Activated CD4-positive, alpha-beta memory T cell treated with anti-CD3 and anti-CD28 coated beads, Interleukin-2, amount 10 ng/mL, durations not matched to agents 7 days and 5 days (primary cell): Measurements from ENCODE around the gene G6PC2. TPM values are rescaled to one million over a fixed set of nuclear protein-coding genes. Genes with fewer than 3 reads are reported as not detected.
"Not testable (repeated sequence)": the region's sequence is repeated elsewhere in the genome, so short reads cannot be mapped to it uniquely, and the experiment has no call there.

Experiments used
- CTCF ChIA-PET: fragments of 350-600 bp; sonication (Branson Sonifier 250); formaldehyde crosslinking; loops from one replicate; lab custom pipeline; 2021; ENCODE audit warnings: antibody characterized with exemption, inconsistent platforms; lab: Charles Lee
- POLR2A ChIA-PET: fragments of 350-600 bp; sonication (Branson Sonifier 250); formaldehyde crosslinking; loops from one replicate; lab custom pipeline; 2021; ENCODE audit warnings: antibody characterized with exemption; lab: Charles Lee
- DNase-seq: peaks from one replicate; pipeline ENCODE4 v3.0.0-alpha.2; 2020
- H3K27ac Mint-ChIP-seq: one replicate; pipeline ENCODE4 v1.8.0; 2021; ENCODE audit warnings: mild to moderate bottlenecking, mixed read lengths
- H3K27me3 Mint-ChIP-seq: one replicate; pipeline ENCODE4 v1.8.0; 2021; ENCODE audit warnings: mixed read lengths
- H3K36me3 Mint-ChIP-seq: one replicate; pipeline ENCODE4 v1.8.0; 2021; ENCODE audit warnings: low read depth, mixed read lengths
- H3K4me1 Mint-ChIP-seq: one replicate; pipeline ENCODE4 v1.8.0; 2021; ENCODE audit warnings: mixed read lengths
- H3K4me3 Mint-ChIP-seq: one replicate; pipeline ENCODE4 v1.8.0; 2021; ENCODE audit warnings: mild to moderate bottlenecking, mixed read lengths
- H3K9me3 Mint-ChIP-seq: one replicate; pipeline ENCODE4 v1.8.0; 2021; ENCODE audit warnings: mixed read lengths
- total RNA-seq, 2 experiments: library from RNA; stranded (reverse); gene quantifications; one replicate each; pipeline ENCODE4 v1.2.3, GENCODE V29; 2021

G6PC2 gene, protein sequence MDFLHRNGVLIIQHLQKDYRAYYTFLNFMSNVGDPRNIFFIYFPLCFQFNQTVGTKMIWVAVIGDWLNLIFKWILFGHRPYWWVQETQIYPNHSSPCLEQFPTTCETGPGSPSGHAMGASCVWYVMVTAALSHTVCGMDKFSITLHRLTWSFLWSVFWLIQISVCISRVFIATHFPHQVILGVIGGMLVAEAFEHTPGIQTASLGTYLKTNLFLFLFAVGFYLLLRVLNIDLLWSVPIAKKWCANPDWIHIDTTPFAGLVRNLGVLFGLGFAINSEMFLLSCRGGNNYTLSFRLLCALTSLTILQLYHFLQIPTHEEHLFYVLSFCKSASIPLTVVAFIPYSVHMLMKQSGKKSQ
- not detected for total RNA-seq

DNA sequence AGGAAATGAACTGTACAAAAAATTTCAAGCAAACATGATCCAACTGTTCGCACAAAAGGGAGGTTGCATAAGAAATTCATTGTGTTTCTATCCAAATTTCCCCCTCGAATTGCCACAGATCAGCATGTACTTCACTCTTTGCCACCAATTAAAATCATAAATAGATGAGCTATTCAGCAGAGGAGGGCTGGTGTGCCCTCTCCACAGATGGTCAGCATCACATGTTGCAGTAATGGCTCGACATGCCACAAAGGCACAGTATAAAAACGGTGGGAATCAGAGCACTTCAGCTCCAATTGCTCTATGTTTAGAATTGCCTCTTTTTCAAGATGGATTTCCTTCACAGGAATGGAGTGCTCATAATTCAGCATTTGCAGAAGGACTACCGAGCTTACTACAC lies at the start of gene G6PC2:
Gene G6PC2 (plus strand): TSS at position 289 of the 400 bp plus-strand sequence. CDS start 41 bp downstream, at position 330.
- no peaks in the 10 kb centered on the region for H3K36me3 Mint-ChIP-seq
- ChIA-PET CTCF (no interaction called here), POLR2A (no interaction called here)
- no peaks in the 10 kb centered on the region for H3K4me1 Mint-ChIP-seq
- no peak for DNase-seq
- H3K9me3 Mint-ChIP-seq, result no peaks in the 10 kb centered on the region
- peaks cover 33% of the 10 kb centered on the region for H3K27me3 Mint-ChIP-seq
- no peak within 1 kb of the TSS for H3K4me3 Mint-ChIP-seq
- no peak within 1 kb of the TSS for H3K27ac Mint-ChIP-seq

DNA sequence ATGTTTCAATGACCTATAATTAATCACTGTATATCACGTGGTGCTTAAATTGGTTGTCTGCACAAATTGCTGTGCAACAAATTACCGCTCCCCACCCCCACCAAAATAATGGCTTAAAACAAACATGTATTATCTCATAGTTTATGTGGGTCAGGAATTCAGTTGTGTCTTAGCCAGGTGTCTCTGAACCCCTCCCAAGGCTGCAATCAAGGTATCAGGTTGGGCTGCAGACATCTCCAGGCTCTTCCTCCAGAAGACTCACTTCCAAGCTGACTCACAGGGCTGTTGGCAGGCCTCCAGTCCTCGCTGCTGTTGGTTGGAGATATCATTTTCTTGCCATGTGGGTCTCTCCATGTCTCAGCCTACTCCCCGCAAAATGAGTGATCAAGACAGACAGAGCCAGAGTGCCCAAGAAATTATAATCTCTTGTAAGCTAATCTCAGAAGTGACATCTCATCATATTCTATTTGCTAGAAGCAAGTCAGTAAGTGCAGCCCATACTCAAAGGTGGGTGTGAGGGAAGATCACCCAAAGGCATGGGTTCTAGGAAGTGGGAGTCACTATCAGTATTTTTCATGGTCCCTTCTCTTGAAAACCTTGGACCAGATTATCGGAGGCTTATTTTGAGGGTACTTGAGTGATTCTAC lies 49.3 kb upstream of the G6PC2 start:
- no peaks in the 10 kb centered on the region for H3K27me3 Mint-ChIP-seq
- CTCF ChIA-PET, result no interaction called here
- no peaks in the 10 kb centered on the region for H3K9me3 Mint-ChIP-seq
- POLR2A ChIA-PET, result no interaction called here
- no peak overlapping the region for H3K27ac Mint-ChIP-seq
- DNase-seq, result no peak
- no peaks in the 10 kb centered on the region for H3K4me1 Mint-ChIP-seq
- H3K4me3 Mint-ChIP-seq, result no peak overlapping the region
- H3K36me3 Mint-ChIP-seq, result peaks cover 29% of the 10 kb centered on the region

DNA sequence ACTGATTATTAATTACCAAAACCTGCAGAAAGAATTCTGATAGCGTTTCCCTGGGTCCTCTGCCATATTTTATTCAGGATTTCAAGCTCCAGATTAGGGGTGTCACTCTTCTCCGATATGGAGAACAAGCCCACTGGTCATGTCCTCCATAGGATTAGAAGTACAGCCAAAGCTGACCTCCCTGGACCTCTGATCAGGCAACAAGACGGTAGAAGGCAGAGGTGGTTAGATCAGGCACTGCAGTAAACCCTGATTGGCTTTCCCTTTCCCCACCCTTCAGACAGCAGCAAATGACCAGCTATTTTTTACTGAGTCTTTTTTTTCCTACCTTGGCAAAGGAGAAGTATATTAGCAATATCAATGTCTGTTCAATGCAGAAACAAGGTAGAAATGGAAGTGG lies 48.6 kb upstream of the G6PC2 start:
- no peak overlapping the region for H3K4me3 Mint-ChIP-seq
- CTCF ChIA-PET, result interaction anchor here (0.9 kb wide), 1 partner anchor 69 kb away, joined by 3 read pairs; no protein-coding TSS in a partner anchor
- POLR2A ChIA-PET, result no interaction called here
- no peak for DNase-seq
- H3K36me3 Mint-ChIP-seq, result peaks cover 34% of the 10 kb centered on the region
- H3K27me3 Mint-ChIP-seq, result no peaks in the 10 kb centered on the region
- H3K27ac Mint-ChIP-seq, result no peak overlapping the region
- H3K4me1 Mint-ChIP-seq, result no peaks in the 10 kb centered on the region
- no peaks in the 10 kb centered on the region for H3K9me3 Mint-ChIP-seq

DNA sequence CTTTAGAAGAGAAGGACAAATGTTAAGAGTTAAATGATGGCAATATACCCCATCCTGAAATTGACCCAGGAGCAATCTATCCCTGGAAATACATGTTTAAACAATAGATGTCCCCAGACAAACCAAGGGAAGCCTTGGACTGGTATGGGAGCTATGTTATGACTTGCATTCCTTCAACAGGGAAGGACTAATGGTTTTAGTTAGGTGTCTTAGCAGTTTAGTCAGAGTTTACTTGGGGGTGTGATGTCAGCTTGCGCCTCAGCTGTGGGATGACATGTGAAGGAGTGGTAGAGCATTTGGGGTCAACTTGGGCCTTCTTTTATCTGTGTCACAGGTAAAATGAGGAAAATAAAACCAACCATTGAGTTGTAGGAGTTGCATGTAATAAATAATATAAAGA lies 47.6 kb upstream of the G6PC2 start:
- no peaks in the 10 kb centered on the region for H3K9me3 Mint-ChIP-seq

DNA sequence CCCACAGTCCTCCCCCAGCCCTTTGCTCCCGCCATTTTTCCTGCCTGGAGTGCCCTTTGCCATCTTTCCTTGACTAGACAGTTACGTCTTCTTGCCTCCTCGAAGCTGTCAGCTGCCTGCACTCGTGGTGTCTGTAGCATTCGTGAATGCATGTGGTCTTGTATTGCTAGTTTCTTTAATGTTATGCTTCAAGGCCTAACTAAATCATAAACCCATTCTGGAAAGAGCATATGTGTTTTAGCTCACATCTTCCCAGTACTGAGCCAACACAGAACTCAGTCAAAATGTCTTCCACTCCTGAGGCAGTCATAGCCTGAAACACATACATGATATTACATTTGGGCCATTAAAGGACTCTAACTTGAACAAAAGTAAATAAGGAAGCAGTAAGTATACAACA lies 46.4 kb upstream of the G6PC2 start:
- ChIA-PET CTCF (no interaction called here), POLR2A (no interaction called here)
- Mint-ChIP-seq H3K36me3 (peaks cover 48% of the 10 kb centered on the region), H3K4me1 (no peaks in the 10 kb centered on the region), H3K4me3 (no peak overlapping the region), H3K27ac (no peak overlapping the region), H3K27me3 (no peaks in the 10 kb centered on the region), H3K9me3 (no peaks in the 10 kb centered on the region)
- DNase-seq, result no peak

More for the DNA sequence above, 47.6 kb upstream of the G6PC2 start:
- H3K36me3 Mint-ChIP-seq, result peaks cover 41% of the 10 kb centered on the region
- CTCF ChIA-PET, result interaction anchor here (0.9 kb wide), 1 partner anchor 68 kb away, joined by 3 read pairs; no protein-coding TSS in a partner anchor
- no peaks in the 10 kb centered on the region for H3K27me3 Mint-ChIP-seq
- DNase-seq, result no peak
- POLR2A ChIA-PET, result no interaction called here
- H3K4me3 Mint-ChIP-seq, result no peak overlapping the region
- no peaks in the 10 kb centered on the region for H3K4me1 Mint-ChIP-seq
- H3K27ac Mint-ChIP-seq, result no peak overlapping the region

DNA sequence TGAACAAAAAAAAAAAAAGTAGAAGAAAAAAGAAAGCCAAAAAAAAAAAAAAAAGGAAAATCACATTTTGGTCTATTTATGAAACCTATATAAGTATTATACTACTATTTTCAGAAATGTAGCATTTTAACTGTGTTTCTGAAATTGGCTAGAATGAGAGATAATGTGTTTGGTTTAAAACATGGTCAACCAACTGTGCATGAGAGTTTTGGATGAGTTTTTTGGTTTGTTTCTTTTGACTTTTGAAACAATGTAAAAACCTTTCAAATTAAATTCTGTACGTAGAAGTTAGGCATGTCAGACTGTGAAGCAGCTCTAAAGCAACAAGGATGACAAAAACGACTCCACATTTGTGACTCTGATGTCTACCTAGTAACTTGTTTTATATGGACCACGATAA lies 45.5 kb upstream of the G6PC2 start:
- H3K36me3 Mint-ChIP-seq, result peaks cover 48% of the 10 kb centered on the region
- H3K4me1 Mint-ChIP-seq, result no peaks in the 10 kb centered on the region
- POLR2A ChIA-PET, result no interaction called here

DNA sequence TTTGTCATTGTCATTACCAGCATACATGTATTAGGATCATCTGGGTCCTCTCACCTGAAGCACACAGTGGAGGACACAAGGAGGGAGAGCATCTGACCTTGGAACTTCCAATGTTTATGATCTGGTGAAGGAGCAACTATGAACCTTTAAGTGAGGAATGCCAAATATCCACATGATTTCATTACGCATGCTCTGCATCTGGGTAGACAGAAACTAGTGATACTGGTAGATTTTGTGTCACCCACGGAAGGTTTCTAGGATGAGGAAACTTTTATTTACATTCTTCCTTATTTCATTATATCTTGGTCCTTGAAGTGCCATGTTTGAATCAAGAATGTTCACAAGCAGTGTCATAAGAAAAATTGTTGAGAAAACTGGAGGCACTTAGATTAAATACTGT lies 42.9 kb upstream of the G6PC2 start:
- no peak for DNase-seq
- Mint-ChIP-seq H3K9me3 (no peaks in the 10 kb centered on the region), H3K4me1 (no peaks in the 10 kb centered on the region), H3K27ac (no peak overlapping the region), H3K4me3 (no peak overlapping the region), H3K27me3 (no peaks in the 10 kb centered on the region), H3K36me3 (peaks cover 50% of the 10 kb centered on the region)
- ChIA-PET CTCF (no interaction called here), POLR2A (no interaction called here)

More for the DNA sequence above, 45.5 kb upstream of the G6PC2 start:
- H3K27me3 Mint-ChIP-seq, result no peaks in the 10 kb centered on the region
- no peak for DNase-seq
- CTCF ChIA-PET, result interaction anchor here (0.6 kb wide), 1 partner anchor 16 kb away, joined by 3 read pairs; no protein-coding TSS in a partner anchor
- H3K4me3 Mint-ChIP-seq, result no peak overlapping the region
- H3K9me3 Mint-ChIP-seq, result no peaks in the 10 kb centered on the region
- no peak overlapping the region for H3K27ac Mint-ChIP-seq

DNA sequence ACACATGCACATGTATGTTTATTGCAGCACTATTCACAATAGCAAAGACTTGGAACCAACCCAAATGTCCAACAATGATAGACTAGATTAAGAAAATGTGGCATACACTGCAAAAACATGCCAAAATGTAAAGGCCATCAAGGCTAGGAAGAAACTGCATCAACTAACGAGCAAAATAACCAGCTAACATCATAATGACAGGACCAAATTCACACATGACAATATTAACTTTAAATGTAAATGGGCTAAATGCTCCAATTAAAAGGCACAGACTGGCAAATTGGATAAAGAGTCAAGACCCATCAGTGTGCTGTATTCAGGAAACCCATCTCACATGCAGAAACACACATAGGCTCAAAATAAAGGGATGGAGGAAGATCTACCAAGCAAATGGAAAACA lies 33.9 kb upstream of the G6PC2 start:
- H3K9me3 Mint-ChIP-seq, POLR2A ChIA-PET, H3K4me1 Mint-ChIP-seq, H3K4me3 Mint-ChIP-seq, CTCF ChIA-PET, H3K27ac Mint-ChIP-seq, H3K27me3 Mint-ChIP-seq, DNase-seq: not testable (repeated sequence)
- H3K36me3 Mint-ChIP-seq, result peaks cover 76% of the 10 kb centered on the region

DNA sequence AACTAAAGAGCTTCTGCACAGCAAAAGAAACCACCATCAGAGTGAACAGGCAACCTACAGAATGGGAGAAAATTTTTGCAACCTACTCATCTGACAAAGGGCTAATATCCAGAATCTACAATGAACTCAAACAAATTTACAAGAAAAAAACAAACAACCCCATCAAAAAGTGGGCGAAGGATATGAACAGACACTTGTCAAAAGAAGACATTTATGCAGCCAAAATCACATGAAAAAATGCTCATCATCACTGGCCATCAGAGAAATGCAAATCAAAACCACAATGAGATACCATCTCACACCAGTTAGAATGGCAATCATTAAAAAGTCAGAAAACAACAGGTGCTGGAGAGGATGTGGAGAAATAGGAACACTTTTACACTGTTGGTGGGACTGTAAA lies 30.7 kb upstream of the G6PC2 start:
- not testable (repeated sequence) for H3K27ac Mint-ChIP-seq

DNA sequence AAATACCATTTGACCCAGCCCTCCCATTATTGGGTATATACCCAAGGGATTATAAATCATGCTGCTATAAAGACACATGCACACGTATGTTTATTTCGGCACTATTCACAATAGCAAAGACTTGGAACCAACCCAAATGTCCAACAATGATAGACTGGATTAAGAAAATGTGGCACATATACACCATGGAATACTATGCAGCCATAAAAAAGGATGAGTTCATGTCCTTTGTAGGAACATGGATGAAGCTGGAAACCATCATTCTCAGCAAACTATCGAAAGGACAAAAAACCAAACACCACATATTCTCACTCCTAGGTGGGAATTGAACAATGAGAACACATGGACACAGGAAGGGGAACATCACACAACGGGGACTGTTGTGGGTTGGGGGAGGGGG lies 30.3 kb upstream of the G6PC2 start:
- H3K4me1 Mint-ChIP-seq, DNase-seq, H3K27ac Mint-ChIP-seq, H3K27me3 Mint-ChIP-seq, H3K4me3 Mint-ChIP-seq, POLR2A ChIA-PET, CTCF ChIA-PET, H3K9me3 Mint-ChIP-seq: not testable (repeated sequence)
- peaks cover 79% of the 10 kb centered on the region for H3K36me3 Mint-ChIP-seq

More for the DNA sequence above, 30.7 kb upstream of the G6PC2 start:
- H3K9me3 Mint-ChIP-seq, H3K4me1 Mint-ChIP-seq, H3K4me3 Mint-ChIP-seq, CTCF ChIA-PET, H3K27me3 Mint-ChIP-seq, DNase-seq, POLR2A ChIA-PET: not testable (repeated sequence)
- peaks cover 79% of the 10 kb centered on the region for H3K36me3 Mint-ChIP-seq

DNA sequence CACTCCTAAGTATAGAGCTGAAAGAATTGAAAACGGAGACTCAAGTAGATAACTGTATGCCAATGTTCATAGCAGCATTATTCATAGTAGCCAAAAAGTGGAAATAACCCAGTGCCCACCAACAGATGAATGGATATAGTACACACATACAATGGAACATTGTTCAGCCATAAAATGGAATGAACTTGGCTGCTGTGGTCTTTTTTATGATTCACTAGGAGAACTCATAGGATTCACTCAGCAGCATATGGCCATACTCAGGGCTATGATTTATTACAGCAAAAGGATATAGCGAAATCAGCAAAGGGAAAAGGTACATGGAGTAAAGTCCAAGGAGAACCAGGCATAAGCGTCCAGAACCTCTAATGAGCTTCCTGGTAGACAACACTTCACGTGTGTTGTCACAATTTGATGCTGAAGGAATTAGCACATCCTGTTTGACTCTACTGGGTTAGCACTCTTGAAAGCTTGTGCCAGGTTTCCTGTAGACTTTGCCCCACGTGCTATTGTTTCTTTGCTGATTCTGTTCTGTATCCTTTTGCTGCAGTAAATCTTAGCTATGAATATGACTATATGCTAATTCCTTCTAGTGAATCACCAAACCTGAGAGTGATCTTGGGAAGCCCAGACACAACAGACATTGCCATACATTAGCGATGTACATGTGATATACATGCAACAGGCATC lies 26.6 kb upstream of the G6PC2 start:
- Mint-ChIP-seq H3K36me3 (peaks cover 61% of the 10 kb centered on the region), H3K4me3 (no peak overlapping the region), H3K9me3 (no peaks in the 10 kb centered on the region), H3K27ac (no peak overlapping the region), H3K4me1 (peaks cover 6% of the 10 kb centered on the region), H3K27me3 (no peaks in the 10 kb centered on the region)
- ChIA-PET POLR2A (no interaction called here), CTCF (no interaction called here)
- no peak for DNase-seq

DNA sequence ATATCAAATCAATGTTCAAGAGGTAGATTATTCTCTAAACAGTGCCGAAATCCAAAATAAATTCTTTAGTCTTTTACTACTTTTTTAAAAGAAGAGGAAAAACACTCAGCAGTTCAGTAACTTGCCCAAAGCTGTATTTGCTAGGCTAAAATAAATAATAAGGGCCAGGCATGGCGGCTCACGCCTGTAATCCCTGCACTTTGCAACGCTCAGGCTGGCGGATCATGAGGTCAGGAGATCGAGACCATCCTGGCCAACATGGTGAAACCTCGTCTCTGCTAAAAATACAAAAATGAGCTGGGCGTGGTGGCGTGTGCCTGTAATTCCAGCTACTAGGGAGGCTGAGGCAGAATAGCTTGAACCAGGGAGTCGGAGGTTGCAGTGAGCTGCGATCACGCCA lies 18.9 kb upstream of the G6PC2 start:
- H3K36me3 Mint-ChIP-seq, result peaks cover 46% of the 10 kb centered on the region
- H3K27me3 Mint-ChIP-seq, DNase-seq, H3K27ac Mint-ChIP-seq, H3K4me3 Mint-ChIP-seq, CTCF ChIA-PET, H3K9me3 Mint-ChIP-seq: not testable (repeated sequence)
- H3K4me1 Mint-ChIP-seq, result peaks cover 32% of the 10 kb centered on the region
- POLR2A ChIA-PET, result interaction anchor here (2.3 kb wide), 1 partner anchor 8 kb away, joined by 12 read pairs; the partner anchor contains the start of gene SPC25

DNA sequence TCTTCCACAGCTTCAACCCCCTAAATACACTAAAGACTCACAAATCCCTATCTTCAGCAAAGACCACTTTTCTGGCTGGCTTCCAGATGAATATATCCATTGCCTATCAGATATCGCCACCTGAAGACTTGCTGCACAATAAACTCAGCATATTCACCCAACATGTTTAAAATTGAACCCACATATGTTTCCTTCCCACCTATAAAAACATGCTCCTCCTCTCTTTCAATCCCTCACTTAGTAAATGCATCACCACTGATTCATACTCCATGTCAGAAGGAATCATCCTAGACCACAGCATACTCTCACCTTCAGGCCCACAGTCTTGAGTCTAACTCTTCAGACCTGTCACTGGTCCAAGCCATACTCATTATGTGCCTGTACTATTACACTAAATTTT lies 16.1 kb upstream of the G6PC2 start:
- no peak for DNase-seq
- H3K27me3 Mint-ChIP-seq, result no peaks in the 10 kb centered on the region
- no peaks in the 10 kb centered on the region for H3K9me3 Mint-ChIP-seq
- ChIA-PET CTCF (no interaction called here), POLR2A (no interaction called here)
- peaks cover 56% of the 10 kb centered on the region for H3K36me3 Mint-ChIP-seq
- no peak overlapping the region for H3K4me3 Mint-ChIP-seq
- H3K27ac Mint-ChIP-seq, result no peak overlapping the region
- H3K4me1 Mint-ChIP-seq, result peaks cover 46% of the 10 kb centered on the region
